Cardiac muscle cell (in vitro differentiated cells and primary cell): ENCODE measurements around the gene VSIG2. TPM values are rescaled to one million over a fixed set of nuclear protein-coding genes. Genes with fewer than 3 reads are reported as not detected.

Experiments used
- DNase-seq, 2 donors: peaks; one replicate each; pipeline versions ENCODE4 v3.0.0 to v3.0.0-alpha.2; 2010 to 2017; ENCODE audit warnings: low read depth in 1 of 2, low spot score in 1 of 2
- H3K27ac ChIP-seq: fragments of 200-600 bp; sonication (generic); 2 replicates; pipeline ENCODE4 v1.5.1; 2016
- H3K27me3 ChIP-seq: fragments of 200-600 bp; sonication (generic); 2 replicates; pipeline ENCODE4 v1.6.0; 2016; ENCODE audit warnings: control low read depth
- H3K36me3 ChIP-seq: fragments of 200-600 bp; sonication (generic); 2 replicates; pipeline ENCODE4 v1.5.1; 2016; ENCODE audit warnings: control low read depth
- H3K4me1 ChIP-seq: fragments of 200-600 bp; sonication (generic); 2 replicates; pipeline ENCODE4 v1.8.1; 2017; ENCODE audit warnings: low read depth, mild to moderate bottlenecking, mixed run types
- H3K4me3 ChIP-seq: fragments of 200-600 bp; sonication (generic); 2 replicates; pipeline ENCODE4 v1.5.1; 2016; ENCODE audit warnings: mild to moderate bottlenecking
- H3K9me3 ChIP-seq: fragments of 200-600 bp; sonication (generic); 2 replicates; pipeline ENCODE4 v1.5.1; 2017; ENCODE audit warnings: low read depth, mild to moderate bottlenecking, control low read depth
- polyA plus RNA-seq: library from polyadenylated mRNA; unstranded; fragments of >200 nt; fragmentation: Nextera tagmentation; extraction: Ambion mirVana; gene quantifications from 2 replicates; pipeline ENCODE4 v1.2.1, GENCODE V29; 2016
- total RNA-seq: library from RNA; depleted of rRNA; stranded (reverse); fragments of >200 nt; gene quantifications from 2 replicates; pipeline ENCODE4 v1.2.3, GENCODE V29; 2016
- TF ChIP-seq, protein P1 (sequence below): IDR thresholded peaks from 2 replicates; pipeline ENCODE4 v1.5.1; 2012; ENCODE audit warnings: low read depth, mild to moderate bottlenecking, low read length

VSIG2 gene
- total and polyA plus RNA-seq, 2 experiments from 2014 or later, result not detected

DNA sequence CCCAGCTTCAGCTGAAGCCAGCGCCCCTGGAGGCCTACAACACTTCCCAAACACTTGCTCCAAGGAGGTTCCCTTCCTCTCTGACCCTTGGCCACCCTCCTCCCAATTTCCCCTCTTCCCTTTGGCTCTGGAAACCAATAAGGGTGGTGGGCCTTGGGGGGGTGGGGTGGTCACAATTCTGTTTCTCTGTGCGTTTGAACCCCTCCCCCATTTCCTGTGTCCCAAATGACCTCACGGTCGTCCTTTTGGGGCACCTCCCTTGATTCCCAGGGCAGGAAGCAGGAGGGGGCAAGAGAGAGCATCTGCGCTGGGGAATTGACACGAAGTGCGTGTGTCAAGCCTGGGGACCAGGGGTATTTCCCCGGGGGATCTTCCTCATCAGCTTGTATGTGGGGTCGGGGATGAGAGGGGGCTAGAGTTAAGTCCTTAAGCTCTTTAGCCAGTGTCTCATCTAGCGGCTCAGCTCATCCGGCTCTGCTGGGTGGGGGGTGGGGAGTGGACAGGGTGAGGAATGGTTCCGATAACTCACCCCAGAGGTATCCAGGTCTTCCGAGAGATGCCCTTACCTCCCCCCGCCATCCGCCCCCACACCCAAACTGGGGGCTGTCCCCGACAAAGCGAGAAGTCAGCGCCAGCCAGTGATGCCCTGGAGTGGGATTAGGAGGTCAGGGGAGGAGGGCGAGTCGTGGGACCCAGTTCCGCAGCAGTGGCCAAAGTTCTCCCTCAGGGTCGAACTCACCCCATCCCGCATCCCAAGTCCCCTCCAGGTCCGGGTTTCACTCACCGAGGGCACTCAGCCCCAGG, 9.4 kb upstream of the VSIG2 start:
- Histone ChIP-seq H3K4me3 (peak overlapping the region; percentile 12), H3K36me3 (peaks cover 2% of the 10 kb centered on the region), H3K4me1 (peaks cover 19% of the 10 kb centered on the region), H3K9me3 (no peaks in the 10 kb centered on the region), H3K27ac (no peak overlapping the region), H3K27me3 (peaks cover 66% of the 10 kb centered on the region)
- TF ChIP-seq, protein P1, sequence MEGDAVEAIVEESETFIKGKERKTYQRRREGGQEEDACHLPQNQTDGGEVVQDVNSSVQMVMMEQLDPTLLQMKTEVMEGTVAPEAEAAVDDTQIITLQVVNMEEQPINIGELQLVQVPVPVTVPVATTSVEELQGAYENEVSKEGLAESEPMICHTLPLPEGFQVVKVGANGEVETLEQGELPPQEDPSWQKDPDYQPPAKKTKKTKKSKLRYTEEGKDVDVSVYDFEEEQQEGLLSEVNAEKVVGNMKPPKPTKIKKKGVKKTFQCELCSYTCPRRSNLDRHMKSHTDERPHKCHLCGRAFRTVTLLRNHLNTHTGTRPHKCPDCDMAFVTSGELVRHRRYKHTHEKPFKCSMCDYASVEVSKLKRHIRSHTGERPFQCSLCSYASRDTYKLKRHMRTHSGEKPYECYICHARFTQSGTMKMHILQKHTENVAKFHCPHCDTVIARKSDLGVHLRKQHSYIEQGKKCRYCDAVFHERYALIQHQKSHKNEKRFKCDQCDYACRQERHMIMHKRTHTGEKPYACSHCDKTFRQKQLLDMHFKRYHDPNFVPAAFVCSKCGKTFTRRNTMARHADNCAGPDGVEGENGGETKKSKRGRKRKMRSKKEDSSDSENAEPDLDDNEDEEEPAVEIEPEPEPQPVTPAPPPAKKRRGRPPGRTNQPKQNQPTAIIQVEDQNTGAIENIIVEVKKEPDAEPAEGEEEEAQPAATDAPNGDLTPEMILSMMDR, result no peak
- DNase-seq, result no peak

DNA sequence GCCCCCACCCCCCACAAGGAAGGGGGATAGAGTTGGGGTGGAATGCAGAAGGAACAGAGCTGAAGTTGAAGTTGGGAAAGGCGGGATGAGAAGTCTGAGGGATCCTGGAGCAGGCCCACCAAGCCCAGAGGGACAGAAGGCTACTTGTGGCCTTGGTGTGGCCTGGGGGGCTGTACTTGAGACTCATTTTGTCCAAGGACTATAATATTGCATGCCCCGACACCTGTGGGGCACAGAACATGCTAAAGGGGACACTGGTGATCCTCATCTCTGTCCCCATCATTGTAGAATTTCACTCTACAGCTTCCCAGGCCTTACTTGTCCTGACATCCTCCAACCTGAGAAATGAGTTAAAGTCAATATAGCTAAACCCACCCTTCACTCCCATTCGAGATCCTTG, 8.8 kb upstream of the VSIG2 start:
- H3K4me3 ChIP-seq, result no peak overlapping the region
- H3K27me3 ChIP-seq, result peaks cover 73% of the 10 kb centered on the region
- no peak overlapping the region for H3K27ac ChIP-seq
- no peak for DNase-seq
- H3K36me3 ChIP-seq, result peaks cover 2% of the 10 kb centered on the region
- TF ChIP-seq, protein P1, result no peak
- H3K9me3 ChIP-seq, result no peaks in the 10 kb centered on the region
- H3K4me1 ChIP-seq, result peaks cover 19% of the 10 kb centered on the region

DNA sequence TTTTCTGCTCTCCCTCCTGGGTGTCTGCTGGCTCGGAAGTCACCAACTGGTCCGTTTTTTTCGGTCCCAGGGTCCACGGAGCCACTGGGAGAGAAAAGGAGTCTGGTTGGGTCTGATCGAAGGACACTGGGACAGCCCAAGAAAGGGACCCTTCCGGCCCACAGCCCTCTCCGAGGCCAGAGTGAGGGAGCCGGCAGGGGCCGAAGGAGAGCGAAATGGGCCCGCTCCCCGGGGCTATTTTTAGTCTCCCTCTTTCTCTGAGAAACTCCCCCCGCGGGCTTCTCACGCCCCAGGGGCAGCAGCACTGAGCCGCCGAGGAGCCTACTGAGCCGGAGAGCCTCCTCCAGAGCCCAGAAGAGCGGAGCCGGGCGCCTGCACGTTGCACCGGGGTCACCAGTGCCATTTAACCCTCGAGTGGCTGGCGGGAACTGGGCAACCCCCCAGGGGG, 8.2 kb upstream of the VSIG2 start:
- peaks cover 19% of the 10 kb centered on the region for H3K4me1 ChIP-seq
- TF ChIP-seq, protein P1, result no peak
- peaks cover 78% of the 10 kb centered on the region for H3K27me3 ChIP-seq
- no peaks in the 10 kb centered on the region for H3K9me3 ChIP-seq
- H3K27ac ChIP-seq, result no peak overlapping the region
- peak in 1 of 2 donors; percentile 51 for DNase-seq
- peaks cover 2% of the 10 kb centered on the region for H3K36me3 ChIP-seq
- no peak overlapping the region for H3K4me3 ChIP-seq

DNA sequence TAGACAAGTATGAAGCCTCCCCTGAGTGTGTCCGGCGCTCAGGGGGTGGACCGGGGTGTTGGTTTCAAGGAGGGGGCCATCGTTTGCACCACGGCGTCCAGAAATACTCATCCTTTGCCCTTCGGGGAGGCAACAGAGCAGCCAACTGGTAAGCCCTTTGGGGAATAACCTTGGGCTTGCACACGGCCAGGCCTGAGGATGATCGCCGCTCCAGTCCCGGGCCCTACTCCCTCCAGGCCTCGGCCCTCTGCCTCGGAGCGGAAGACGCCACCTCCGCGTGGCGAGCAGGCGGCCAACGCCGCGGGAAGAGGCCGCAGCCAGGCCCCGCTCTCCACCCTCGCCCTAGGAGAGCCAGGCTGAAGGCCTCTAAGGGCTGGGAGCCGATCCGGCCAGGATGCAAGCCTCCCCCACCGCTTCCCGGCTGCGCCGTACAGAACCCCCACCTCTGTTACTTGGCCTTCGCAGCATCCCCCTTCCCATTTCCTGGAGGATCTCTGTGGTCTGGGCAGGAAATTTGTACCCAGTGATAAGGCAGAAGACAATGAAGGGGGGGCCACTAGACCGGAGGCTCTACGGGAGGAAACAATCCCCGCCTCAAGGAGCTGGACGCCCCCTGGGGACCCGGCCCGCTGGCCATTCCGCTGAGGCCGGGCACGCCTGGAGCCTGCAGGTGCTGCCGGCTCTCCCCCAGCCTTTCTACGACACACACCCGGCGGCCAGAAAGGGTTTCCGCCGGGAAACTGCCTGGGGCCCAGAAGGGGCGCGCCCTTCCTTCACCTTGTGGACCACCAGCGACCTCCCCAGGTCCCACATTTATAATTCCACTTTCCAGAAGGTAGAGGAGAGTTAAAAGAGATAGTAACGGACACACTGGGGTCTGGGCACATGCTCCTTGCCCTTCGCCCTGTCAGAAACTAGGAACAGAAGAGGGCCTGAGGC, 7.5 kb upstream of the VSIG2 start:
- no peak overlapping the region for H3K27ac ChIP-seq
- DNase-seq, result peak; percentile 22 to 68
- H3K9me3 ChIP-seq, result no peaks in the 10 kb centered on the region
- no peaks in the 10 kb centered on the region for H3K36me3 ChIP-seq
- no peak overlapping the region for H3K4me3 ChIP-seq
- TF ChIP-seq, protein P1, result no peak
- peaks cover 84% of the 10 kb centered on the region for H3K27me3 ChIP-seq
- H3K4me1 ChIP-seq, result peaks cover 19% of the 10 kb centered on the region

DNA sequence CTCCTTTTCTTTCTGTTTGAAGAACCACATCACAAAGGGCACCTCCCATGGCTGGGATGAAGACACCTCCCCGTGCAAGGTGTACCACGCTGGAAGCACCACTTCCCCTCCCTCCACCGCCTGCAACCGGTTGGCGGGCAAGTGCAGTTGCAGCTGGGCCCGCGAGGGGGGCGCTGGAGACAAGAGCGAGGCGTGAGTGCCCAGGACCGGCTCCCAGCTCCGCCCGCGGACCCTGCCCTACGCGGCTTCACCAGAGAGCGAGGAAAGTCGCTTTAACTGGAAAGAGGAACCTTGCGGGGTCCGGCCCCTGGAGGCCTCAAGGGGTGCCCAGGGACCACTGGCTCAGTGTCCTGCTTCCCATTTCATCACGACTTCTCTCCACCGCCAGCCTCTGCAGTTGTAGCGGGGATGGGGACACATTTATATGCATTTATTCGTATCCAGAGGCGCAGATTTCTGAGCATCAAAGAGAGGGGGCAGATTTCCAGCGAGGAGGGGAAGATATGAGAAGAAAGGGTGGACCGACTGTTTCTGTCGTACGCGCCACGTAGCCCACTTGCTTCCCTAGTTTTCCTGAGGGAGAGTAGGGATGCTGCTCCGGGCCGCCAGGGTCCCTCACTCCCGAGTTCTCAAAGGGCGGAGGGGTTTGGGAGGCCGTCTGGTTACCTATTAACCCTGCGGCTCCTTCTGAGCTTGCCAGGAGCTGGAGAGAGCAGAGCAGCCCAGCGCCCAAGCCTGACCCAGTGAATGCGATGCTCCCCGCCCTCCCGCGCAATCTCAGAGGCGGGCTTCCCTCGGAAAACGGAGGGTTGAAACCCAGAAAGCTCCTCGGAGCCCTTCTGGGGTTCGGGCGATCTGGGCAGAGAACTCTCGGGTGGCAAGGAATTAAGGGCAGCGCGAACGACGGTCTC, 6.6 kb upstream of the VSIG2 start:
- Histone ChIP-seq H3K4me3 (peak overlapping the region; percentile 21), H3K27ac (no peak overlapping the region), H3K4me1 (peaks cover 19% of the 10 kb centered on the region), H3K9me3 (no peaks in the 10 kb centered on the region), H3K27me3 (peaks cover 93% of the 10 kb centered on the region), H3K36me3 (no peaks in the 10 kb centered on the region)
- DNase-seq, result peak; percentile 73 to 91
- TF ChIP-seq, protein P1, result peak; percentile 80
